K562 (cell line): ENCODE data around the gene NDUFA5. TPM values are rescaled to one million over a fixed set of nuclear protein-coding genes. Genes with fewer than 3 reads are reported as not detected.

ENCODE experiments used
- CTBP1 ChIP-seq: fragments of 450-650 bp; IDR thresholded peaks from 2 replicates; pipeline ENCODE4 v1.6.1; 2016; ENCODE audit warnings: borderline replicate concordance
- FIP1L1 ChIP-seq: fragments of 200-400 bp; formaldehyde crosslinking; IDR thresholded peaks from 2 replicates; pipeline ENCODE4 v1.6.1; 2018; ENCODE audit warnings: mild to moderate bottlenecking, low read depth, low read length; ENCODE audit not compliant: poor library complexity, severe bottlenecking
- FOXA1 ChIP-seq: fragments of 450-650 bp; IDR thresholded peaks from 2 replicates; pipeline ENCODE4 v1.6.1; 2016; ENCODE audit warnings: mild to moderate bottlenecking, borderline replicate concordance
- HIVEP1 ChIP-seq: fragments of 250-450 bp; sonication (Bioruptor Pico); IDR thresholded peaks from 2 replicates; pipeline ENCODE4 v1.4.0; 2020; ENCODE audit warnings: mild to moderate bottlenecking
- KDM1A ChIP-seq, 2 experiments: fragments of 450-650 bp; IDR thresholded peaks; 2 replicates each; pipeline ENCODE4 v1.6.1; 2016; ENCODE audit warnings: mild to moderate bottlenecking in 2 of 2
- KLF6 ChIP-seq: fragments of 250-450 bp; sonication (Bioruptor Pico); IDR thresholded peaks from 2 replicates; pipeline ENCODE4 v1.4.0; 2020; ENCODE audit warnings: mild to moderate bottlenecking, moderate library complexity, borderline replicate concordance
- NFRKB ChIP-seq: fragments of 450-650 bp; IDR thresholded peaks from 2 replicates; pipeline ENCODE4 v1.6.1; 2016; ENCODE audit warnings: low read depth
- OTX1 ChIP-seq: fragments of 450-650 bp; formaldehyde crosslinking; IDR thresholded peaks from 2 replicates; pipeline ENCODE4 v1.4.0; 2022; ENCODE audit warnings: mild to moderate bottlenecking
- POLR2B ChIP-seq: fragments of 450-650 bp; IDR thresholded peaks from 2 replicates; pipeline ENCODE4 v1.6.1; 2018; ENCODE audit warnings: low read depth; ENCODE audit not compliant: partially characterized antibody
- POLR2G ChIP-seq: fragments of 200-400 bp; formaldehyde crosslinking; IDR thresholded peaks from 2 replicates; pipeline ENCODE4 v1.6.1; 2017; ENCODE audit warnings: low read depth, mild to moderate bottlenecking, antibody characterized with exemption, low read length, moderate library complexity
- SOX6 ChIP-seq: fragments of 450-650 bp; IDR thresholded peaks from 2 replicates; pipeline ENCODE4 v1.6.1; 2014; ENCODE audit warnings: mild to moderate bottlenecking
- SRSF1 ChIP-seq: fragments of 200-400 bp; formaldehyde crosslinking; IDR thresholded peaks from 2 replicates; pipeline ENCODE4 v1.6.1; 2017; ENCODE audit warnings: mild to moderate bottlenecking, low read depth, low read length, moderate library complexity
- ZNF197 ChIP-seq: fragments of 200-800 bp; sonication (Bioruptor generic); IDR thresholded peaks from 2 replicates; pipeline ENCODE4 v1.6.1; 2016; ENCODE audit warnings: low read depth, missing genetic modification characterization, missing compliant biosample characterization
- ZNF583 ChIP-seq: fragments of 250-450 bp; sonication (Bioruptor Pico); IDR thresholded peaks from 2 replicates; pipeline ENCODE4 v1.4.0; 2020
- polyA plus RNA-seq, 8 experiments: library from polyadenylated mRNA; depleted of rRNA in 4 of 8; stranded (reverse) in 5 of 8; unstranded in 3 of 8; fragments of >200 nt; fragmentation: Nextera tagmentation in 2 of 8; fragmentation: Illumina TruSeq in 1 of 8; extraction: Ambion mirVana in 2 of 8; extraction: Trizol in 1 of 8; gene quantifications; 2 replicates each; pipeline versions ENCODE4 v1.2.1 to v1.2.3, GENCODE V29; 2011 to 2014; ENCODE audit warnings: inconsistent platforms in 1 of 8, missing spikeins in 1 of 8
- total RNA-seq, 7 experiments: library from RNA; depleted of rRNA in 6 of 7; stranded (reverse); fragments of >200 nt in 6 of 7; fragmentation: Illumina TruSeq in 2 of 7; extraction: Trizol in 2 of 7; gene quantifications; 2 replicates each; pipeline versions ENCODE4 v1.2.1 to v1.2.3, GENCODE V29; 2011 to 2021; ENCODE audit warnings: low replicate concordance in 1 of 7
- TF ChIP-seq, protein P1 (sequence below): fragments of 250-450 bp; sonication (Bioruptor Pico); IDR thresholded peaks from 2 replicates; pipeline ENCODE4 v1.4.0; 2020
- TF ChIP-seq, protein P2 (sequence below), 2 experiments: fragments of 450-650 bp; IDR thresholded peaks; 2 replicates each; pipeline ENCODE4 v1.6.1; 2018; ENCODE audit warnings: mild to moderate bottlenecking in 2 of 2, low read depth in 1 of 2; ENCODE audit not compliant: partially characterized antibody in 2 of 2
- TF ChIP-seq, protein P3 (sequence below): fragments of 250-450 bp; sonication (Bioruptor Pico); IDR thresholded peaks from 2 replicates; pipeline ENCODE4 v1.8.0; 2022; ENCODE audit warnings: moderate library complexity, mild to moderate bottlenecking, inconsistent platforms

Gene NDUFA5
- total and polyA plus RNA-seq, 9 of the 15 experiments (the other 6 are each of a cell fraction or from before 2014, with no cell fraction given) = 155 to 677 (median 269) TPM

DNA sequence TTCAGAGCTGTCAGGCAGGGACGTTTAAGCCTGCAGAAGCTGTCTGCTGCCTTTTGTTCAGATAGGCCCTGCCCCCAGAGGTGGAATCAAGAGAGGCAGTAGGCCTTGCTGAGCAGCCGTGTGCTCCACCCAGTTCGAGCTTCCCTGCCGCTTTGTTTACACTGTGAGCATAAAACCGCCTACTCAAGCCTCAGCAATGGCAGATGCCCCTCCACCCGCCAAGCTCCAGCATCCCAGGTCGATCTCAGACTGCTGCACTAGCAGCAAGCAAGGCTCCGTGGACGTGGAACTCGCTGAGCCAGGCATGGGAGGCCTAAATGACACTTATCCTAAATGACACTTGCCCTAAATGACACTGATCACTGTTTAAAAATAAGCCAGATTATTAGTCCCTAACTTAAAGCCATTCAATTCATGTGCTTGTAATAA, 37.2 kb upstream of the NDUFA5 start (continued):
- TF ChIP-seq, protein P1, sequence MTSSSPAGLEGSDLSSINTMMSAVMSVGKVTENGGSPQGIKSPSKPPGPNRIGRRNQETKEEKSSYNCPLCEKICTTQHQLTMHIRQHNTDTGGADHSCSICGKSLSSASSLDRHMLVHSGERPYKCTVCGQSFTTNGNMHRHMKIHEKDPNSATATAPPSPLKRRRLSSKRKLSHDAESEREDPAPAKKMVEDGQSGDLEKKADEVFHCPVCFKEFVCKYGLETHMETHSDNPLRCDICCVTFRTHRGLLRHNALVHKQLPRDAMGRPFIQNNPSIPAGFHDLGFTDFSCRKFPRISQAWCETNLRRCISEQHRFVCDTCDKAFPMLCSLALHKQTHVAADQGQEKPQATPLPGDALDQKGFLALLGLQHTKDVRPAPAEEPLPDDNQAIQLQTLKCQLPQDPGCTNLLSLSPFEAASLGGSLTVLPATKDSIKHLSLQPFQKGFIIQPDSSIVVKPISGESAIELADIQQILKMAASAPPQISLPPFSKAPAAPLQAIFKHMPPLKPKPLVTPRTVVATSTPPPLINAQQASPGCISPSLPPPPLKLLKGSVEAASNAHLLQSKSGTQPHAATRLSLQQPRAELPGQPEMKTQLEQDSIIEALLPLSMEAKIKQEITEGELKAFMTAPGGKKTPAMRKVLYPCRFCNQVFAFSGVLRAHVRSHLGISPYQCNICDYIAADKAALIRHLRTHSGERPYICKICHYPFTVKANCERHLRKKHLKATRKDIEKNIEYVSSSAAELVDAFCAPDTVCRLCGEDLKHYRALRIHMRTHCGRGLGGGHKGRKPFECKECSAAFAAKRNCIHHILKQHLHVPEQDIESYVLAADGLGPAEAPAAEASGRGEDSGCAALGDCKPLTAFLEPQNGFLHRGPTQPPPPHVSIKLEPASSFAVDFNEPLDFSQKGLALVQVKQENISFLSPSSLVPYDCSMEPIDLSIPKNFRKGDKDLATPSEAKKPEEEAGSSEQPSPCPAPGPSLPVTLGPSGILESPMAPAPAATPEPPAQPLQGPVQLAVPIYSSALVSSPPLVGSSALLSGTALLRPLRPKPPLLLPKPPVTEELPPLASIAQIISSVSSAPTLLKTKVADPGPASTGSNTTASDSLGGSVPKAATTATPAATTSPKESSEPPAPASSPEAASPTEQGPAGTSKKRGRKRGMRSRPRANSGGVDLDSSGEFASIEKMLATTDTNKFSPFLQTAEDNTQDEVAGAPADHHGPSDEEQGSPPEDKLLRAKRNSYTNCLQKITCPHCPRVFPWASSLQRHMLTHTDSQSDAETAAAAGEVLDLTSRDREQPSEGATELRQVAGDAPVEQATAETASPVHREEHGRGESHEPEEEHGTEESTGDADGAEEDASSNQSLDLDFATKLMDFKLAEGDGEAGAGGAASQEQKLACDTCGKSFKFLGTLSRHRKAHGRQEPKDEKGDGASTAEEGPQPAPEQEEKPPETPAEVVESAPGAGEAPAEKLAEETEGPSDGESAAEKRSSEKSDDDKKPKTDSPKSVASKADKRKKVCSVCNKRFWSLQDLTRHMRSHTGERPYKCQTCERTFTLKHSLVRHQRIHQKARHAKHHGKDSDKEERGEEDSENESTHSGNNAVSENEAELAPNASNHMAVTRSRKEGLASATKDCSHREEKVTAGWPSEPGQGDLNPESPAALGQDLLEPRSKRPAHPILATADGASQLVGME = peak; percentile 75; the same call in 1 of the 2 replicates
- TF ChIP-seq SRSF1 (no peak), FOXA1 (0 out of 2 replicates have a peak, but pooled peaks have one; percentile 16), POLR2B (peak; percentile 37), OTX1 (CRISPR knock-in tag) (peak; percentile 60; the same call in 1 of the 2 replicates), NFRKB (peak; percentile 55; the same call in 1 of the 2 replicates), KLF6 (CRISPR knock-in tag) (peak; percentile 48; the same call in 1 of the 2 replicates), ZNF583 (0 out of 2 replicates have a peak, but pooled peaks have one; percentile 67), ZNF197 (no peak), POLR2G (peak; percentile 42), SOX6 (peak; percentile 41; the same call in 1 of the 2 replicates), HIVEP1 (0 out of 2 replicates have a peak, but pooled peaks have one; percentile 38), KDM1A (IDR thresholded peaks at IDR 0.05) (no peak), CTBP1 (peak; percentile 53; the same call in 1 of the 2 replicates), FIP1L1 (no peak)
- TF ChIP-seq, protein P2, sequence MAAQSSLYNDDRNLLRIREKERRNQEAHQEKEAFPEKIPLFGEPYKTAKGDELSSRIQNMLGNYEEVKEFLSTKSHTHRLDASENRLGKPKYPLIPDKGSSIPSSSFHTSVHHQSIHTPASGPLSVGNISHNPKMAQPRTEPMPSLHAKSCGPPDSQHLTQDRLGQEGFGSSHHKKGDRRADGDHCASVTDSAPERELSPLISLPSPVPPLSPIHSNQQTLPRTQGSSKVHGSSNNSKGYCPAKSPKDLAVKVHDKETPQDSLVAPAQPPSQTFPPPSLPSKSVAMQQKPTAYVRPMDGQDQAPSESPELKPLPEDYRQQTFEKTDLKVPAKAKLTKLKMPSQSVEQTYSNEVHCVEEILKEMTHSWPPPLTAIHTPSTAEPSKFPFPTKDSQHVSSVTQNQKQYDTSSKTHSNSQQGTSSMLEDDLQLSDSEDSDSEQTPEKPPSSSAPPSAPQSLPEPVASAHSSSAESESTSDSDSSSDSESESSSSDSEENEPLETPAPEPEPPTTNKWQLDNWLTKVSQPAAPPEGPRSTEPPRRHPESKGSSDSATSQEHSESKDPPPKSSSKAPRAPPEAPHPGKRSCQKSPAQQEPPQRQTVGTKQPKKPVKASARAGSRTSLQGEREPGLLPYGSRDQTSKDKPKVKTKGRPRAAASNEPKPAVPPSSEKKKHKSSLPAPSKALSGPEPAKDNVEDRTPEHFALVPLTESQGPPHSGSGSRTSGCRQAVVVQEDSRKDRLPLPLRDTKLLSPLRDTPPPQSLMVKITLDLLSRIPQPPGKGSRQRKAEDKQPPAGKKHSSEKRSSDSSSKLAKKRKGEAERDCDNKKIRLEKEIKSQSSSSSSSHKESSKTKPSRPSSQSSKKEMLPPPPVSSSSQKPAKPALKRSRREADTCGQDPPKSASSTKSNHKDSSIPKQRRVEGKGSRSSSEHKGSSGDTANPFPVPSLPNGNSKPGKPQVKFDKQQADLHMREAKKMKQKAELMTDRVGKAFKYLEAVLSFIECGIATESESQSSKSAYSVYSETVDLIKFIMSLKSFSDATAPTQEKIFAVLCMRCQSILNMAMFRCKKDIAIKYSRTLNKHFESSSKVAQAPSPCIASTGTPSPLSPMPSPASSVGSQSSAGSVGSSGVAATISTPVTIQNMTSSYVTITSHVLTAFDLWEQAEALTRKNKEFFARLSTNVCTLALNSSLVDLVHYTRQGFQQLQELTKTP (IDR thresholded peaks at IDR 0.05; ENCODE audit: low read depth in 1 of 2, partially characterized antibody in 2 of 2) = no peak
- TF ChIP-seq, protein P3, sequence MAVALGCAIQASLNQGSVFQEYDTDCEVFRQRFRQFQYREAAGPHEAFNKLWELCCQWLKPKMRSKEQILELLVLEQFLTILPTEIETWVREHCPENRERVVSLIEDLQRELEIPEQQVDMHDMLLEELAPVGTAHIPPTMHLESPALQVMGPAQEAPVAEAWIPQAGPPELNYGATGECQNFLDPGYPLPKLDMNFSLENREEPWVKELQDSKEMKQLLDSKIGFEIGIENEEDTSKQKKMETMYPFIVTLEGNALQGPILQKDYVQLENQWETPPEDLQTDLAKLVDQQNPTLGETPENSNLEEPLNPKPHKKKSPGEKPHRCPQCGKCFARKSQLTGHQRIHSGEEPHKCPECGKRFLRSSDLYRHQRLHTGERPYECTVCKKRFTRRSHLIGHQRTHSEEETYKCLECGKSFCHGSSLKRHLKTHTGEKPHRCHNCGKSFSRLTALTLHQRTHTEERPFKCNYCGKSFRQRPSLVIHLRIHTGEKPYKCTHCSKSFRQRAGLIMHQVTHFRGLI (CRISPR knock-in tag) = peak; percentile 21; the same call in 1 of the 2 replicates
